Measurements from ENCODE around the gene ZNF512.
"Not testable (repeated sequence)": the region's sequence is repeated elsewhere in the genome, so short reads cannot be mapped to it uniquely, and the experiment has no call there.

The ZNF512 gene

DNA sequence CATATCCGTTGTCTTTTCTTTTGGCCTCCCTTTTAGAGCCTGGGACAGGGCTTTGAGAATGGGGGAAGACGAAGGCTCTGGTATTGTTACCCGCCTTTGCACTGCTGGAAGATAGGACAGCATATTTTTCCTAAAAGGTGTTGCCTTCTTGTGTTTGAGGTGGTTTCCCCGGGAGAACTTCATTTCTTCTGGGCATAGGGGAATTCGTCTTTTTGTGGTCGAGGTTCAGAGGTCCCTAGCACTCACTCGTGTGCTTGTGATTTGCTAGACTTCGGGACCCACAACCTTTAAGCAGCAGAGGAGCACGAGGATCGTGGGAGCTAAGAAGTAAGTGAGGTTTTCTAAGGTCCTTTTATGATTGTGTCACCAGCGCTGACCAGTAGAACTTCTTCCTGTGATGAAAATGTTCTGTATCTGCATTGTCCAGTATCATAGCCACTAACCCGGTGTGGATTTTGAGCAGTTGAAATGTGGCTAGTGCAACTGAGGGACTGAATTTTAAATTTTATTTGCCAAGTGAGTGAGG is 611 bp downstream of the ZNF512 start:
- no peak for DNase-seq (ENCODE audit: low read depth)

DNA sequence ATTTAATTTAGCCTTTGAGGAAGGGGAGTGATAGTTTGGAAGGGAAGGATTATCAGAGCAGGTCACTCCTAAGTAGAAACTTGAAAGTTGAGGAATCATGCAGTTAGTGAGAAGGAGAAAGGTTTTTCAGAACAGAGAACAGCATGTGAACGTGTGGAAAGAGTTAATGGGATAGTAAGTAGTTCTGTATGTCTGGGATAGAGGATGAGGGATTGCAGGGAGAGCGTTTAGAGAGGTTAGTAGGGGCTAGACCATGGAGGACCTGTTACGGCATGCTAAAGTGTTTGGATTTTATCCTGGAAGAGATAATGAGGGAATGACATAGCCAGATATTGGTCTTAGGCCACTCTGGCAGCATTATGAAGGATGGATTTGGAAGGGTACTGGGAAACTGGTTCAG is 1.8 kb downstream of the ZNF512 start:
- DNase-seq (ENCODE audit: low read depth) = no peak

GRCh38 chr2:27587025-27587424 is 4.2 kb downstream of the ZNF512 start:
- DNase-seq (ENCODE audit: low read depth) = no peak

DNA sequence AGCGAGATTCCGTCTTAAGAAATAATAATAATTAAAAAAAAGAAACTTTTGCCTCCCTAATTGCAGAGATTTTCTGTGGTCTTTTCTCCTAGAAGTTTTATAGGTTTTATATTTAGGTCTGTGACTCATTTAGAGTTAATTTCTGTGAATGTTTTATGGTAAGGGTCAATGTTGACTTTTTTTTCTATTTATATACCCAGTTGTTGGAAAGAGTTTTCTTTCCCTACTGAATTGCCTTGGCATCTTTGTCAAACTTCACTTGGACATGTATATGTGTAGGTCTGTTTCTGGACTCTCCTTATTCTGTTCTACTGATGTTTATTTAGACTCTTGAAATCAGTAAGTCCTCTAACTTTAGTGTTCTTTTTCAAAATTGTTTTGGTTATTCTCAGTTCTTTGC is 5.5 kb downstream of the ZNF512 start:
- DNase-seq (ENCODE audit: low read depth) = no peak

- DNase-seq (ENCODE audit: low read depth) = no peak
Measured at GRCh38 chr2:27591745-27592144, 8.9 kb downstream of the ZNF512 start.

DNA sequence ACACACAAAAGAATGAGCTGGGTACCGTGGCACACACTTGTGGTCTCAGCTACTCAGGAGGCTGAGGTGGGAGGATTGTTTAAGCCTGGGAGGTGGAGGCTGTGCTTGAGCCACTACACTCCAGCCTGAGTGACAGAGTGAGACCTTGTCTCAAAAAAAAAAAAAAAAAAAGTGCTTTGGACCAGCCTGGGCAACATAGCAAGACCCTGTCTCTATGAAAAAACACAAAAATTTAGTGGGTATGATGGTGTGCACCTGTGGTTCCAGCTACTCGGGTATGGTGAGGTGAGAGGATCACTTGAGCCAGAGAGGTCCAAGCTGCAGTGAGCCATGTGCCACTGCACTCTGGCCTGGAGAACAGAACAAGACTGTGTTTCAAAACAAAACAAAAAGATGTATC is 10.4 kb downstream of the ZNF512 start:
- no peak for DNase-seq (ENCODE audit: low read depth)

DNA sequence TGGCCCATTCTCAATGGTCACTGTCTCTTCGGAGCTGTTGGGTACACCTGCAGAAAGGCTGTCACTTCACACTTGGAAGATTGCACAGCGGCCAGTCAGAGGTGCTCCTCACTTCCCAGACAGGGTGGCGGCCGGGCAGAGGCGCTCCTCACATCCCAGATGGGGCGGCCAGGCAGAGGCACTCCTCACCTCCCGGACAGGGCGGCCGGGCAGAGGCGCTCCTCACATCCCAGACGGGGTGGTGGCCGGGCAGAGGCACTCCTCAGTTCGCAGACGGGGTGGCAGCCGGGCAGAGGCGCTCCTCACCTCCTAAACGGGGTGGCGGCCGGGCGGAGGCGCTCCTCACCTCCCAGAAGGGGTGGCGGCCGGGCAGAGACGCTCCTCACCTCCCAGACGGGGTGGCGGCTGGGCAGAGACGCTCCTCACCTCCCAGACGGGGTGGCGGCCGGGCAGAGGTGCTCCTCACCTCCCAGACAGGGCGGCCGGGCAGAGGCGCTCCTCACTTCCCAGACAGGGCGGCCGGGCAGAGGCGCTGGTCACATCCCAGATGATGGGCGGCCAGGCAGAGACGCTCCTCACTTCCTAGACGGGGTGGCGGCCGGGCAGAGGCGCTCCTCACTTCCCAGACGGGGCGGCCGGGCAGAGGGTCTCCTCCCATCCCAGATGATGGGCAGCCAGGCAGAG is 11.3 kb downstream of the ZNF512 start:
- DNase-seq (ENCODE audit: low read depth) = not testable (repeated sequence)

GRCh38 chr2:27595412-27595811 is 12.6 kb downstream of the ZNF512 start:
- not testable (repeated sequence) for DNase-seq (ENCODE audit: low read depth)

DNA sequence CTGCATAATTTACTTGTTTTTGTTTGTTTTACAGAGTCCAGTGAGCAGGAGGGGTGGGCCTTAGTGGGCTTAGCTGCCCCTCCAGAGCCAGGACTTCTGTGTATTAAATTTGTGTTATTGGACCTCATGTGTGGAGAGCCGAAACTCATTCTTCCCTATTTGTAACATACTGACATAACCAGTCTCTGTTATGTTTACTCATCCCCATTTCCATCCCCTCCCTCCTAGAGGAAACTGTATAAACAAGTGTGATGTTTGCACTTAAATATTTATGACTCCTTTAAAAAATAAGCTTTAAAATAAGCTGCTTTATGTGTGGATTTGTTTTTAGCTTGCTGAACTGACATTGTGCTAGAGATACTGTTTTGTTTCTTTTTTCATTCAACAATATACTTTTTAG is 13.8 kb downstream of the ZNF512 start:
- no peak for DNase-seq (ENCODE audit: low read depth)

- no peak for DNase-seq (ENCODE audit: low read depth)
Measured at GRCh38 chr2:27606611-27607010, 23.8 kb downstream of the ZNF512 start.

GRCh38 chr2:27613985-27614384 is 31.1 kb downstream of the ZNF512 start:
- no peak for DNase-seq (ENCODE audit: low read depth)

- DNase-seq (ENCODE audit: low read depth) = no peak
Measured at GRCh38 chr2:27615316-27615715, 32.5 kb downstream of the ZNF512 start.

GRCh38 chr2:27621524-27621923 is 38.7 kb downstream of the ZNF512 start:
- no peak for DNase-seq (ENCODE audit: low read depth)

GRCh38 chr2:27622921-27623384 is 40.1 kb downstream of the ZNF512 start:
- no peak for DNase-seq (ENCODE audit: low read depth)

DNA sequence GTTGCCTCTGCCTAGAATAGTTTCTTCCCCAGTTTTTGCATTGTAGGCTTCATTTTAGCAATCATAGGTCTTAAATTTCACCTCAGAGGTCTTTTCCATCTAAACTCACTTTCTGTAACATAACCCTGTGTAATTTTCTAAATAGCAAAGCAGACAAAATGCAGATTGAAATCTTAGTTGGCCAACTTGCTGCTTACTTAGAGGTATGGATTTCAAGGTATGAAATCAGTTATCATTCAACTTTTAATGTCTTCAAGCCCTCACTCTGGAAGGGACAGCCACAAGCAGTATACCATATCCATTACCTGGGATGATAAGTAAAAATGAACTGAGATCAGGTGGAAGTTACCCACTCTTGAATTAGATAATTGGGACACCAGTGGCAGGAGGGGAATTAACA is 42.1 kb downstream of the ZNF512 start:
- no peak for DNase-seq (ENCODE audit: low read depth)

- DNase-seq (ENCODE audit: low read depth) = not testable (repeated sequence)
Measured at GRCh38 chr2:27626323-27626722, 43.5 kb downstream of the ZNF512 start.

DNA sequence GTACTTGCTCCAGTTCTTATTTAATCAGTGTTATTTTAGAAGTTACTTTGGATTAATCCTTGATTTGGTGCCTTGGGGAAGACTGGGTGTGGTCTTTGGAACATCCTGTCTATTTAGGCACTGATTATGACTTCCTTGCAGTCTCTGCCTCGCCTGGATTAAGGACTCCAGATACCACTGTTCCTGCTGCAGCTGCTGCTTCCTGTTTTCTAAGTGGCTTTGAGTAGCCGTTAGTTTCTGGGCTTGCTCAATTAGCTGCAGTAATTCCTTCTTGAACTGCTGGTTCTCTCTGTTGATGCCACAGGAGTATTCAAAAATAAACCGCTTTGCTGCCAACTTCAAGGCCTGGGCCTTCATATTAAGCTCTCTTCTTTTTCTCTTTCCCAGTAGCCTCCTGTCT is 44.1 kb downstream of the ZNF512 start:
- not testable (repeated sequence) for DNase-seq (ENCODE audit: low read depth)

DNA sequence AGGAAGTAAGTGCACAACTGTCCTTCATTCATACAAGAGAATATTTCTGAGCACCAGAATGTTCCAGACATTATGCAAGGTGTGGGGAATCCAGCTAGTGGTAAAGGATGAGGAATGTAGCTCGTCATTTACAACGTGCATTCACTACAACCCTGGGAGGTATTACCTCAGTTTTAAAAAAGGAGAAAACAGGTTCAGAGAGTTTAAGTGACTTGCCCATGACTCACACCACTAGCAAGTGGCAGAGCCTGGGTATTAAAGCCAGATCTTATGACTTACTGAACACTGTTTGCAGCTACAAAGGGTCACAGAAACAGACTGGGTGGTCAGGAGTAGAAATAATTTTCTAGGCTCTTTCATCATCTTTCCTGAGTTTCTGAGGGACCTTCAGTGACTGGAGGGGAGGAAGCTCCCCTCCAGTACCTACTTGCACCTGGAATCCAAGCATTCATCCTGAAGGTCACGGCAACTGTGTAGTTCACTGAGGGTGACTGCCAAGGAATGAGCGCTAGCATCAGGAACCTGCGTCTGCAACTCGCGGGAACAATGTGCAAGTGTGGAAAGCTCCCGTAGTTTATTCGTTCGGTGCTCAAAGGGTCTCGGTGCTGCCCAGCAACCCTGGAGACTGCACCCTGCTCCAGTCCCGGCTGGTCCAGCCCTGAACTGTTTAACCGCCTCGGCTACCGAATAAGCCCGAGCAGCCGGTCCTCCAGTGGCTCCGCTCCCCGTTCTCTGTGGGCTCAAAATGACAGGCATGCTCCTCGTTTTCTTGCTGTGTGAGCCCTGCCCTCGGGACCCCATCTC is 45.3 kb downstream of the ZNF512 start:
- no peak for DNase-seq (ENCODE audit: low read depth)

GRCh38 chr2:27628767-27629709 is 46.2 kb downstream of the ZNF512 start, which contains the start of the genes CCDC121 and GPN1:
Gene CCDC121 (minus strand): TSS chr2:27629012. CDS start chr2:27627799, 1,213 bp downstream.
Gene GPN1 (plus strand): TSS chr2:27629050. CDS start chr2:27629059, 9 bp downstream.
- DNase-seq (ENCODE audit: low read depth) = peak; percentile 69

GRCh38 chr2:27630257-27630656 is 47.4 kb downstream of the ZNF512 start:
- DNase-seq (ENCODE audit: low read depth) = not testable (repeated sequence)

DNA sequence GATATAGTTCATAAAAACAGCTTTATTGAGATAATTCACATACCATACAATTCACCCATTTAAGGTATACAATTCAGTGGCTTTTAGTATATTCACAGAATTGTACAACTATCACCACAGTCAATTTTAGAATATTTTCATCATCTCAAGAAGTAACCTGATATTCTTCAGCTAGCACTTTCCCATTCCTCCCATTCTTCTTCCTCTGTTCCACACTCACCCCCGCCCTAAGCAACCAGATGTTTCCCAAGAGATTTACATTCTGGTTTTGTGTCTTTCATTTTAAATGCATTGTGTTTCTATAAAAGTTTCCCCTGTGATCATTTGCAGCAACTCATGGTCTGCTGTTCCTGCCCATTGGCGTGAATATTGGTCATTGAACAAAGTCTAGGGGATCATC is 51.4 kb downstream of the ZNF512 start:
- DNase-seq (ENCODE audit: low read depth) = no peak

DNA sequence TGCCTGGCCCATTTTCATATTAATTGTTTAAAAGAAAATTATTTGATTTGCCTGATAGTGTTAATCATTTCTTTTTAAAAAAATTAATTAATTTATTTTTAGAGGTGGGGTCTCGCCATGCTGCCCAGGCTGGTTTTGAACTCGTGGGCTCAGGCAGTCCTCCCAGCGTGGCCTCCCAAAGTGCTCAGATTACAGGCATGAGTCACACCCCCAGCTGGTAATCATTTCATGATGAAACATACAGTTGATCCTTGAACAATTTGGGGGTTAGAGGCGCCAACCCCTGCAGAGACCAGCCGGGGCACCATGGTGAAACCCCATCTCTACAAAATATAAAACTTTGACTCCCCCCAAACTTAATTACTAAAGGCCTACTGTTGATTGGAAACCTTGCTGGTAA is 53.9 kb downstream of the ZNF512 start:
- no peak for DNase-seq (ENCODE audit: low read depth)
